ENCODE results near the gene SAMHD1. TPM values are rescaled to one million over a fixed set of nuclear protein-coding genes. Genes with fewer than 3 reads are reported as not detected.

SAMHD1 gene
- total and polyA plus RNA-seq, 2 of the 13 experiments (the other 11 are each of a cell fraction or from before 2014, with no cell fraction given), result 16.9 to 43.5 TPM

DNA sequence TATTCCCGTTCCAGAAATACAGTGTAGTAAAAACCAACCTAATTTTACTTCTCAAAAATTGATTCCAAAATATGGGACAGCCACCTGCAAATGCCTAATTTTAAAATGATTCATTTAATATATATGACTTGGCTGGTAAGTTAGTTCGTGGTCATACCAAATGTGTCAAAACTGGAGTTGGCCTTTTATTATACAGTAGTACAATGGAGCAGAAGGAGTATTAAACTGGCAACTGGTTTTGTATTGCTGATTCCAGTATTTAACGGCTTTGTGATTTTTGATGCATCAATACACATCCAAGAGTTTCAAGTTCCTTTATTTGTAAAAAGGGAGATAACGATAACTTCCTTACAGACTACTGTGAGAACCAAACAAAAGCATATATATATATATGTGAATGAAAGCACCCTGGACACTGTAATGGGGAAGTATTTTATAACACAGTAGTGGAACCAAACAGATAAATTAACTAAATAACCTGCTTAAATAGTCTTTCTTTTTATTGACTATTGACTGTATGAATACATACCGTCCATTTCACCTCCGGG, 24.8 kb downstream of the SAMHD1 start:
- Histone ChIP-seq H2AFZ (ENCODE audit: low read length) (no peak overlapping the region), H3K36me3 (replicated peaks in 1 of 2; ENCODE audit: control insufficient read depth in 1 of 2, insufficient read depth in 2 of 2, low read length in 2 of 2) (peaks cover 2 to 17% of the 10 kb centered on the region in 2 experiments; a peak in 3 of 5 replicates), H3K9ac (ENCODE audit: insufficient read depth, low read depth, low read length) (no peak overlapping the region), H3K27me3 (ENCODE audit: control insufficient read depth in 1 of 2, insufficient read depth in 2 of 2, low read length in 2 of 2) (no peaks in the 10 kb centered on the region), H4K20me1 (ENCODE audit: insufficient read depth, low read length) (no peaks in the 10 kb centered on the region), H3K4me2 (ENCODE audit: low read depth, low read length) (no peak overlapping the region), H3K9me3 (ENCODE audit: low read length) (no peaks in the 10 kb centered on the region), H3K79me2 (ENCODE audit: insufficient read depth, low read length) (no peaks in the 10 kb centered on the region), H3K4me3 (replicated peaks in 1 of 3; ENCODE audit: insufficient read depth in 1 of 3, low read depth in 2 of 3, low read length in 3 of 3) (no peak overlapping the region), H3K4me1 (ENCODE audit: insufficient read depth, low read length) (peaks cover 31% of the 10 kb centered on the region), H3K27ac (ENCODE audit: extremely low read length, insufficient read depth, low read length) (no peak overlapping the region)
- DNase-seq (ENCODE audit: low spot score) (no peak), ATAC-seq (no peak), FAIRE-seq (no peak)
- in situ Hi-C loops (cut with HindIII; ENCODE audit: extremely low pct_ligation_motif_present, low pct_unique_long_range_greater_than_20kb) (no loop called here), intact Hi-C loops (cut with micrococcal nuclease; ENCODE audit: unreplicated experiment) (no loop called here)
- CTCF ChIA-PET (ENCODE audit: low intra/inter-chr PET ratio, low total read pairs), result no interaction called here
- POLR2A ChIA-PET, result no interaction called here
- TSS peak; percentile 40 for BruUV-seq (replicated peaks)
- no peak for TF ChIP-seq KDM5A (IDR thresholded peaks at IDR 0.05; ENCODE audit: borderline replicate concordance, low read length)
- TF ChIP-seq, protein P1, sequence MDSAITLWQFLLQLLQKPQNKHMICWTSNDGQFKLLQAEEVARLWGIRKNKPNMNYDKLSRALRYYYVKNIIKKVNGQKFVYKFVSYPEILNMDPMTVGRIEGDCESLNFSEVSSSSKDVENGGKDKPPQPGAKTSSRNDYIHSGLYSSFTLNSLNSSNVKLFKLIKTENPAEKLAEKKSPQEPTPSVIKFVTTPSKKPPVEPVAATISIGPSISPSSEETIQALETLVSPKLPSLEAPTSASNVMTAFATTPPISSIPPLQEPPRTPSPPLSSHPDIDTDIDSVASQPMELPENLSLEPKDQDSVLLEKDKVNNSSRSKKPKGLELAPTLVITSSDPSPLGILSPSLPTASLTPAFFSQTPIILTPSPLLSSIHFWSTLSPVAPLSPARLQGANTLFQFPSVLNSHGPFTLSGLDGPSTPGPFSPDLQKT (CRISPR knock-in tag; IDR thresholded peaks at IDR 0.05; ENCODE audit: borderline replicate concordance), result no peak
- WGBS (ENCODE audit: low lambda C conversion rate), result 96% methylated on average over 6 of the region's 6 CpGs

DNA sequence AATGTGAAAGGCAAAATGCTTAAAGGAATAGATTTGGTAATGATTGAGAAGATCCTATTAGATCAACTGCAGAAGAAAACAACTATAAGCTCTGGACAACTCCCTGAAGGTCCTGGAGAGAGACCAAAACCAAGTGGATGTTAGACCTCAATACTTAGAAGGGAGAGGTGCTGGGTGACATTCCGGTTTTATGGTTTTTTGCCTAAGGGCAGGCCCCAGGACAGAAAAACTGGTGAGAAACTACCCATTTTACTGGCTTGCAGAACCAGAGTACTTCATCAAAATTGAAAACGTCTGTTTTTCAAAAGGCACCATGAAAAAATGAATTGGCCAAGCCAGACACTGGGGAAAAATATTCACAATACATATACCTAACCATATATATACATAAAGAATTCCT, 26.3 kb downstream of the SAMHD1 start:
- H3K9ac ChIP-seq (ENCODE audit: insufficient read depth, low read depth, low read length), result no peak overlapping the region
- H2AFZ ChIP-seq (ENCODE audit: low read length), result no peak overlapping the region
- intact Hi-C loops (cut with micrococcal nuclease; ENCODE audit: unreplicated experiment) (no loop called here), in situ Hi-C loops (cut with HindIII; ENCODE audit: extremely low pct_ligation_motif_present, low pct_unique_long_range_greater_than_20kb) (no loop called here)
- H3K27me3 ChIP-seq (ENCODE audit: control insufficient read depth in 1 of 2, insufficient read depth in 2 of 2, low read length in 2 of 2), result no peaks in the 10 kb centered on the region
- H4K20me1 ChIP-seq (ENCODE audit: insufficient read depth, low read length), result no peaks in the 10 kb centered on the region
- CTCF ChIA-PET (ENCODE audit: low intra/inter-chr PET ratio, low total read pairs), result no interaction called here
- H3K4me1 ChIP-seq (ENCODE audit: insufficient read depth, low read length), result peaks cover 16% of the 10 kb centered on the region
- H3K4me3 ChIP-seq (replicated peaks in 1 of 3; ENCODE audit: insufficient read depth in 1 of 3, low read depth in 2 of 3, low read length in 3 of 3), result no peak overlapping the region
- no peak overlapping the region for H3K4me2 ChIP-seq (ENCODE audit: low read depth, low read length)
- 95% methylated on average over 2 of the region's 2 CpGs for WGBS (ENCODE audit: low lambda C conversion rate)
- H3K36me3 ChIP-seq (replicated peaks in 1 of 2; ENCODE audit: control insufficient read depth in 1 of 2, insufficient read depth in 2 of 2, low read length in 2 of 2), result peaks cover 3 to 17% of the 10 kb centered on the region in 2 experiments; a peak in 4 of 5 replicates
- no TSS peak for BruUV-seq (replicated peaks)
- no peaks in the 10 kb centered on the region for H3K79me2 ChIP-seq (ENCODE audit: insufficient read depth, low read length)
- no peak for DNase-seq (ENCODE audit: low spot score)
- FAIRE-seq, result no peak
- POLR2A ChIA-PET, result no interaction called here
- no peak for ATAC-seq
- no peaks in the 10 kb centered on the region for H3K9me3 ChIP-seq (ENCODE audit: low read length)
- H3K27ac ChIP-seq (ENCODE audit: extremely low read length, insufficient read depth, low read length), result no peak overlapping the region
- TF ChIP-seq ZNF567 (CRISPR knock-in tag; IDR thresholded peaks at IDR 0.05; ENCODE audit: borderline replicate concordance), result no peak
- TF ChIP-seq DMAP1 (CRISPR knock-in tag; IDR thresholded peaks at IDR 0.05), result no peak
- no peak for TF ChIP-seq ZSCAN31 (CRISPR knock-in tag; IDR thresholded peaks at IDR 0.05; ENCODE audit: low read depth)
- TF ChIP-seq, protein P2, sequence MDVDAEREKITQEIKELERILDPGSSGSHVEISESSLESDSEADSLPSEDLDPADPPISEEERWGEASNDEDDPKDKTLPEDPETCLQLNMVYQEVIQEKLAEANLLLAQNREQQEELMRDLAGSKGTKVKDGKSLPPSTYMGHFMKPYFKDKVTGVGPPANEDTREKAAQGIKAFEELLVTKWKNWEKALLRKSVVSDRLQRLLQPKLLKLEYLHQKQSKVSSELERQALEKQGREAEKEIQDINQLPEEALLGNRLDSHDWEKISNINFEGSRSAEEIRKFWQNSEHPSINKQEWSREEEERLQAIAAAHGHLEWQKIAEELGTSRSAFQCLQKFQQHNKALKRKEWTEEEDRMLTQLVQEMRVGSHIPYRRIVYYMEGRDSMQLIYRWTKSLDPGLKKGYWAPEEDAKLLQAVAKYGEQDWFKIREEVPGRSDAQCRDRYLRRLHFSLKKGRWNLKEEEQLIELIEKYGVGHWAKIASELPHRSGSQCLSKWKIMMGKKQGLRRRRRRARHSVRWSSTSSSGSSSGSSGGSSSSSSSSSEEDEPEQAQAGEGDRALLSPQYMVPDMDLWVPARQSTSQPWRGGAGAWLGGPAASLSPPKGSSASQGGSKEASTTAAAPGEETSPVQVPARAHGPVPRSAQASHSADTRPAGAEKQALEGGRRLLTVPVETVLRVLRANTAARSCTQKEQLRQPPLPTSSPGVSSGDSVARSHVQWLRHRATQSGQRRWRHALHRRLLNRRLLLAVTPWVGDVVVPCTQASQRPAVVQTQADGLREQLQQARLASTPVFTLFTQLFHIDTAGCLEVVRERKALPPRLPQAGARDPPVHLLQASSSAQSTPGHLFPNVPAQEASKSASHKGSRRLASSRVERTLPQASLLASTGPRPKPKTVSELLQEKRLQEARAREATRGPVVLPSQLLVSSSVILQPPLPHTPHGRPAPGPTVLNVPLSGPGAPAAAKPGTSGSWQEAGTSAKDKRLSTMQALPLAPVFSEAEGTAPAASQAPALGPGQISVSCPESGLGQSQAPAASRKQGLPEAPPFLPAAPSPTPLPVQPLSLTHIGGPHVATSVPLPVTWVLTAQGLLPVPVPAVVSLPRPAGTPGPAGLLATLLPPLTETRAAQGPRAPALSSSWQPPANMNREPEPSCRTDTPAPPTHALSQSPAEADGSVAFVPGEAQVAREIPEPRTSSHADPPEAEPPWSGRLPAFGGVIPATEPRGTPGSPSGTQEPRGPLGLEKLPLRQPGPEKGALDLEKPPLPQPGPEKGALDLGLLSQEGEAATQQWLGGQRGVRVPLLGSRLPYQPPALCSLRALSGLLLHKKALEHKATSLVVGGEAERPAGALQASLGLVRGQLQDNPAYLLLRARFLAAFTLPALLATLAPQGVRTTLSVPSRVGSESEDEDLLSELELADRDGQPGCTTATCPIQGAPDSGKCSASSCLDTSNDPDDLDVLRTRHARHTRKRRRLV (CRISPR knock-in tag; IDR thresholded peaks at IDR 0.05), result no peak
- TF ChIP-seq, protein P3, sequence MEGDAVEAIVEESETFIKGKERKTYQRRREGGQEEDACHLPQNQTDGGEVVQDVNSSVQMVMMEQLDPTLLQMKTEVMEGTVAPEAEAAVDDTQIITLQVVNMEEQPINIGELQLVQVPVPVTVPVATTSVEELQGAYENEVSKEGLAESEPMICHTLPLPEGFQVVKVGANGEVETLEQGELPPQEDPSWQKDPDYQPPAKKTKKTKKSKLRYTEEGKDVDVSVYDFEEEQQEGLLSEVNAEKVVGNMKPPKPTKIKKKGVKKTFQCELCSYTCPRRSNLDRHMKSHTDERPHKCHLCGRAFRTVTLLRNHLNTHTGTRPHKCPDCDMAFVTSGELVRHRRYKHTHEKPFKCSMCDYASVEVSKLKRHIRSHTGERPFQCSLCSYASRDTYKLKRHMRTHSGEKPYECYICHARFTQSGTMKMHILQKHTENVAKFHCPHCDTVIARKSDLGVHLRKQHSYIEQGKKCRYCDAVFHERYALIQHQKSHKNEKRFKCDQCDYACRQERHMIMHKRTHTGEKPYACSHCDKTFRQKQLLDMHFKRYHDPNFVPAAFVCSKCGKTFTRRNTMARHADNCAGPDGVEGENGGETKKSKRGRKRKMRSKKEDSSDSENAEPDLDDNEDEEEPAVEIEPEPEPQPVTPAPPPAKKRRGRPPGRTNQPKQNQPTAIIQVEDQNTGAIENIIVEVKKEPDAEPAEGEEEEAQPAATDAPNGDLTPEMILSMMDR (CRISPR knock-in tag; IDR thresholded peaks at IDR 0.05), result no peak
- no peak for TF ChIP-seq MATR3 (CRISPR knock-in tag; IDR thresholded peaks at IDR 0.05)
- no peak for TF ChIP-seq ZBTB1 (CRISPR knock-in tag; IDR thresholded peaks at IDR 0.05; ENCODE audit: borderline replicate concordance)
- TF ChIP-seq ZNF230 (CRISPR knock-in tag; IDR thresholded peaks at IDR 0.05), result no peak
- no peak for TF ChIP-seq ZFP1 (CRISPR knock-in tag; IDR thresholded peaks at IDR 0.05)
- no peak for TF ChIP-seq RELA (CRISPR knock-in tag; IDR thresholded peaks at IDR 0.05)
